K562 (cell line): Measurements from ENCODE around the gene OGFR. TPM values are rescaled to one million over a fixed set of nuclear protein-coding genes. Genes with fewer than 3 reads are reported as not detected.

Experiments
- ATAC-seq: fragments of 200-7000 bp; cut with Tn5 transposase; 3 replicates; pipeline ENCODE4 v1.9.1; 2020; ENCODE audit warnings: moderate library complexity
- BruUV-seq: library from RNA; stranded (reverse); fragments of 400-500 nt; replicated peaks from 2 replicates; lab custom pipeline; 2021; lab: Mats Ljungman, UMichigan
- CTCF ChIA-PET: fragments of 300-600 bp; formaldehyde crosslinking; extraction: SDS; loops from one replicate; lab custom pipeline; 2021; ENCODE audit warnings: low intra/inter-chr PET ratio; lab: Yijun Ruan, JAX
- POLR2A ChIA-PET: fragments of 300-600, 350-650 bp; sonication (Branson Sonifier 250); formaldehyde crosslinking; extraction: SDS; loops from one replicate; lab custom pipeline; 2021; ENCODE audit warnings: antibody characterized with exemption, inconsistent platforms; lab: Yijun Ruan, JAX
- DNase-seq, 4 experiments: peaks; one replicate each; pipeline versions ENCODE4 v3.0.0 to v3.0.0-alpha.2; 2011 to 2018; ENCODE audit warnings: low spot score in 3 of 4, mixed read lengths in 3 of 4; ENCODE audit errors: extremely low read depth in 1 of 4
- FAIRE-seq: peaks from 2 replicates; lab custom pipeline; 2011; peaks lifted over from hg19 to GRCh38; lab: Jason Lieb, UNC
- H2AFZ ChIP-seq: 2 replicates; pipeline ENCODE4 v1.6.0; 2011; ENCODE audit warnings: low read depth, low read length, control low read depth, inconsistent platforms
- H3K27ac ChIP-seq: fragments of 200-600 bp; 3 replicates; pipeline ENCODE4 v1.8.0; 2011; ENCODE audit warnings: low read depth, mild to moderate bottlenecking, control low read depth, inconsistent platforms, low read length, moderate library complexity, mixed read lengths; ENCODE audit errors: extremely low read depth
- H3K27me3 ChIP-seq, 2 experiments: fragments of 300-600 bp in 1 of 2; 2 replicates in 1 of 2; 3 replicates in 1 of 2; pipeline versions ENCODE4 v1.6.0 to v1.8.0; 2011; ENCODE audit warnings: inconsistent platforms in 2 of 2, low read length in 2 of 2, mild to moderate bottlenecking in 1 of 2, mixed read lengths in 1 of 2, moderate library complexity in 1 of 2; ENCODE audit not compliant: control insufficient read depth in 2 of 2, insufficient read depth in 2 of 2
- H3K36me3 ChIP-seq: fragments of 300-600 bp; 3 replicates; pipeline ENCODE4 v1.8.0; 2011; ENCODE audit warnings: mild to moderate bottlenecking, low read length, inconsistent platforms; ENCODE audit not compliant: control insufficient read depth, insufficient read depth
- H3K4me1 ChIP-seq, 2 experiments: fragments of 200-600 bp in 1 of 2; replicated peaks in 1 of 2; 2 replicates in 1 of 2; 3 replicates in 1 of 2; pipeline versions ENCODE4 v1.5.1 to v1.8.0; 2011; ENCODE audit warnings: inconsistent platforms in 2 of 2, low read length in 2 of 2, mild to moderate bottlenecking in 1 of 2, mixed read lengths in 1 of 2, moderate library complexity in 1 of 2; ENCODE audit not compliant: control insufficient read depth in 2 of 2, insufficient read depth in 2 of 2
- H3K4me2 ChIP-seq: 2 replicates; pipeline ENCODE4 v1.6.1; 2011; ENCODE audit warnings: low read length, control low read depth, inconsistent platforms, mixed read lengths; ENCODE audit not compliant: insufficient read depth
- H3K4me3 ChIP-seq: fragments of 200-600 bp; sonication (generic), shearing (Covaris generic); 2 replicates; pipeline ENCODE4 v1.5.1; 2016; ENCODE audit warnings: control low read depth, inconsistent platforms
- H3K79me2 ChIP-seq: fragments of 200-600 bp; 3 replicates; pipeline ENCODE4 v1.8.0; 2011; ENCODE audit warnings: low read length, inconsistent platforms; ENCODE audit not compliant: control insufficient read depth, insufficient read depth
- H3K9ac ChIP-seq, 2 experiments: 2 replicates each; pipeline versions ENCODE4 v1.6.0 to v1.6.1; 2011; ENCODE audit warnings: low read depth in 2 of 2, low read length in 2 of 2, control low read depth in 1 of 2, inconsistent platforms in 1 of 2, mild to moderate bottlenecking in 1 of 2, mixed read lengths in 1 of 2; ENCODE audit not compliant: insufficient read depth in 1 of 2
- H3K9me1 ChIP-seq: one replicate; pipeline ENCODE4 v1.6.0; 2011; ENCODE audit warnings: inconsistent platforms, mild to moderate bottlenecking, low read length, moderate library complexity; ENCODE audit not compliant: control insufficient read depth, insufficient read depth
- H3K9me3 ChIP-seq: replicated peaks from 2 replicates; pipeline ENCODE4 v1.5.1; 2011; ENCODE audit warnings: low read depth, low read length, inconsistent platforms; ENCODE audit not compliant: control insufficient read depth, insufficient read depth
- H4K20me1 ChIP-seq: replicated peaks from 2 replicates; pipeline ENCODE4 v1.6.1; 2011; ENCODE audit warnings: low read length, inconsistent platforms, mixed read lengths; ENCODE audit not compliant: control insufficient read depth, insufficient read depth
- CBX2 ChIP-seq: fragments of 200-600 bp; sonication (generic); IDR thresholded peaks from one replicate; pipeline ENCODE4 v1.6.1; 2012; ENCODE audit warnings: mild to moderate bottlenecking, low read length, inconsistent platforms; ENCODE audit not compliant: insufficient read depth, poor library complexity, severe bottlenecking
- CHD1 ChIP-seq: fragments of 200-600 bp; sonication (generic); IDR thresholded peaks from one replicate; pipeline ENCODE4 v1.6.1; 2012; ENCODE audit warnings: mild to moderate bottlenecking, moderate library complexity, low read length, inconsistent platforms
- HDAC1 ChIP-seq, 2 experiments: fragments of 450-650 bp; IDR thresholded peaks; 2 replicates each; pipeline ENCODE4 v1.6.1; 2016 to 2017; ENCODE audit warnings: inconsistent platforms in 1 of 2, mild to moderate bottlenecking in 1 of 2, moderate library complexity in 1 of 2
- HMG20A ChIP-seq: fragments of 450-650 bp; formaldehyde crosslinking; conservative IDR thresholded peaks from 2 replicates; pipeline ENCODE4 v1.4.0; 2020; ENCODE audit warnings: mild to moderate bottlenecking, mixed read lengths
- NFE2L1 ChIP-seq: fragments of 450-650 bp; IDR thresholded peaks from 2 replicates; pipeline ENCODE4 v1.6.1; 2016; ENCODE audit warnings: missing genetic modification characterization, low read depth, mild to moderate bottlenecking, missing compliant biosample characterization, moderate library complexity, borderline replicate concordance
- NR1H2 ChIP-seq: sonication (generic); formaldehyde crosslinking; IDR thresholded peaks from 2 replicates; pipeline ENCODE4 v1.4.0; 2020; ENCODE audit warnings: mild to moderate bottlenecking, missing genetic modification reagents
- NR2C1 ChIP-seq, 2 experiments: fragments of 450-650 bp; IDR thresholded peaks; 2 replicates each; pipeline ENCODE4 v1.6.1; 2017; ENCODE audit warnings: mild to moderate bottlenecking in 2 of 2, antibody characterized with exemption in 1 of 2, inconsistent platforms in 1 of 2, missing compliant biosample characterization in 1 of 2, missing genetic modification characterization in 1 of 2
- NR2C2 ChIP-seq, 2 experiments: fragments of 200-800 bp in 1 of 2; sonication (Bioruptor generic) in 1 of 2; sonication (generic) in 1 of 2; formaldehyde crosslinking in 1 of 2; IDR thresholded peaks; 2 replicates each; pipeline versions ENCODE4 v1.6.1 to v1.8.0; 2016 to 2022; ENCODE audit warnings: mild to moderate bottlenecking in 1 of 2, missing compliant biosample characterization in 1 of 2, missing genetic modification characterization in 1 of 2, missing genetic modification reagents in 1 of 2
- PYGO2 ChIP-seq: fragments of 450-650 bp; IDR thresholded peaks from 2 replicates; pipeline ENCODE4 v1.6.1; 2016; ENCODE audit warnings: mild to moderate bottlenecking, missing genetic modification characterization, moderate library complexity, missing compliant biosample characterization
- RBFOX2 ChIP-seq: fragments of 200-400 bp; formaldehyde crosslinking; IDR thresholded peaks from 2 replicates; pipeline ENCODE4 v1.6.1; 2017; ENCODE audit warnings: low read depth, mild to moderate bottlenecking, low read length, moderate library complexity
- SAFB2 ChIP-seq: fragments of 200-400 bp; formaldehyde crosslinking; IDR thresholded peaks from 2 replicates; pipeline ENCODE4 v1.6.1; 2018; ENCODE audit warnings: borderline replicate concordance, low read length, low read depth, moderate library complexity; ENCODE audit not compliant: severe bottlenecking
- SREBF1 ChIP-seq: fragments of 150-350 bp; IDR thresholded peaks from 2 replicates; pipeline ENCODE4 v1.6.1; 2014; ENCODE audit warnings: antibody characterized with exemption, low read depth, low read length, borderline replicate concordance
- ZKSCAN1 ChIP-seq: fragments of 150-350 bp; IDR thresholded peaks from 2 replicates; pipeline ENCODE4 v1.6.1; 2016; ENCODE audit warnings: low read depth, low read length
- ZNF224 ChIP-seq: sonication (generic); formaldehyde crosslinking; IDR thresholded peaks from 2 replicates; pipeline ENCODE4 v1.8.0; 2022; ENCODE audit warnings: mild to moderate bottlenecking, missing genetic modification reagents
- ZNF274 ChIP-seq: IDR thresholded peaks from 2 replicates; pipeline ENCODE4 v1.6.1; 2011; ENCODE audit warnings: low read depth, mild to moderate bottlenecking, low read length, moderate library complexity, borderline replicate concordance
- WGBS: fragments of 100-300 bp; shearing (Covaris generic); methylation state at CpG from one replicate; pipeline ENCODE4 v1.1.6; 2016; ENCODE audit warnings: low coverage, mixed read lengths; ENCODE audit not compliant: insufficient coverage; ENCODE audit errors: missing lambda C conversion rate; 5-methylcytosine and 5-hydroxymethylcytosine counted together
- in situ Hi-C: fragments of 300-500 bp; cut with MboI; formaldehyde crosslinking; loops from 4 replicates; pipeline ENCODE4 v1.15.0; 2018; ENCODE audit warnings: inconsistent platforms, mixed read lengths
- intact Hi-C: fragments of 100-400 bp; cut with micrococcal nuclease; formaldehyde crosslinking; loops from 2 replicates; pipeline ENCODE4 v1.14.2; 2022
- polyA plus RNA-seq, 8 experiments: library from polyadenylated mRNA; depleted of rRNA in 4 of 8; stranded (reverse) in 5 of 8; unstranded in 3 of 8; fragments of >200 nt; fragmentation: Nextera tagmentation in 2 of 8; fragmentation: Illumina TruSeq in 1 of 8; extraction: Ambion mirVana in 2 of 8; extraction: Trizol in 1 of 8; gene quantifications; 2 replicates each; pipeline versions ENCODE4 v1.2.1 to v1.2.3, GENCODE V29; 2011 to 2014; ENCODE audit warnings: inconsistent platforms in 1 of 8, missing spikeins in 1 of 8
- total RNA-seq, 7 experiments: library from RNA; depleted of rRNA in 6 of 7; stranded (reverse); fragments of >200 nt in 6 of 7; fragmentation: Illumina TruSeq in 2 of 7; extraction: Trizol in 2 of 7; gene quantifications; 2 replicates each; pipeline versions ENCODE4 v1.2.1 to v1.2.3, GENCODE V29; 2011 to 2021; ENCODE audit warnings: low replicate concordance in 1 of 7

OGFR gene
- total and polyA plus RNA-seq, 9 of the 15 experiments (the other 6 are each of a cell fraction or from before 2014, with no cell fraction given): 0.39 to 56.3 (median 17.5) TPM

DNA sequence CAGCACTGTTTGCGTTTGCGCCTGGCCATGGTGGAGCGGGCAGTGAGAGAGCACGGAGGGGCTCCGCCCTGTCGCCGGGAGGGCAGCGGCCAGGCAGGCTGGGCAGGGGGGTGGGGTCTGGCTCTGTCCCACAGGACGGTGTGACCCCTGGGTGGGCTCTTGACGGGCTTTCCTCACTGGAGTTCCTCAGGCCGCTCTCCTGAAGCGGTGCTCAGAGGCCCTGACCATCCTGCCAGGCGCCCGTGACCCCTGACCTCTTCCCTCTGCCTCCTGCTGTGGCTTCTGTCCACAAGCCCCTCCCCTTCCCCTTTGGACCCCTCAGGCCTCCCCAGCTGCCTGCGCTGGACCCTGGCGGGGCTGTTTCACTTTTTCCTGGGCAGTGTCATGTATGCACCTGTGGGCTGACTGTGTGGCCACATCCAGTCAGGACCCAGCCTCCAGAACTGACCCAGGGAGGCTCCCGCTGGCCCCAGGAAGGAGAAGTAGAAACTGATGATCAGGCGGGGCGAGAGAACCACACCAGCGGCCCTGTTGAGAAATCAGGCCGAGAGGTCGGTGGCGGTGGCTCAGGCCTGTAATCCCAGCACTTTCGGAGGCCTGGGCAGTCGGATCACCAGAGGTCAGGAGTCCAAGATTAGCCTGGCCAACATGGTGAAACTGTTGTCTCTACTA is 1.2 kb downstream of the OGFR start:
- no TSS peak for BruUV-seq
- DNase-seq (peak in 2 of 4 experiments; percentile 37 to 50), ATAC-seq (peak; percentile 14), FAIRE-seq (peak; percentile 57)
- 35% methylated on average over 25 of the region's 25 CpGs for WGBS
- POLR2A ChIA-PET: no interaction called here
- Histone ChIP-seq H2AFZ (no peak overlapping the region), H3K36me3 (peaks cover 47% of the 10 kb centered on the region; the same call in 2 of the 3 replicates), H3K9ac (peak overlapping the region; percentile 81 to 98; a peak in 3 of 4 replicates), H3K9me1 (no peaks in the 10 kb centered on the region), H3K27ac (peak overlapping the region; percentile 84; the same call in 2 of the 3 replicates), H4K20me1 (peaks cover 4% of the 10 kb centered on the region), H3K4me1 (peaks cover 11 to 59% of the 10 kb centered on the region in 2 experiments), H3K4me2 (peak overlapping the region; percentile 71), H3K79me2 (peaks cover 25% of the 10 kb centered on the region), H3K27me3 (no peaks in the 10 kb centered on the region), H3K9me3 (no peaks in the 10 kb centered on the region), H3K4me3 (peak overlapping the region; percentile 93)
- intact Hi-C loops: loop anchor here (5.0 kb wide), 2 partner anchors 139 to 184 kb away; no protein-coding TSS in a partner anchor
- CTCF ChIA-PET: interaction anchor here (0.7 to 0.9 kb wide), 2 partner anchors 10 to 305 kb away, joined by 4 read pairs; no protein-coding TSS in a partner anchor
- in situ Hi-C loops: loop anchor here (10.0 kb wide), 1 partner anchor 311 kb away; no protein-coding TSS in a partner anchor
- no peak for TF ChIP-seq PYGO2 (tag)
- TF ChIP-seq ZKSCAN1: peak; percentile 82
- TF ChIP-seq NFE2L1 (tag): no peak
- no peak for TF ChIP-seq ZNF274
- TF ChIP-seq HMG20A (CRISPR knock-in tag): no peak
- TF ChIP-seq NR1H2 (CRISPR knock-in tag): no peak
- TF ChIP-seq SREBF1: no peak
- TF ChIP-seq HDAC1 (IDR thresholded peaks at IDR 0.05): 0 out of 4 replicates have a peak, but pooled peaks of 1 of the 2 experiments have one; percentile 30
- peak; percentile 17 for TF ChIP-seq CHD1
- TF ChIP-seq NR2C1 (IDR thresholded peaks at IDR 0.05): peak; percentile 86
- TF ChIP-seq NR2C1 (tag; IDR thresholded peaks at IDR 0.05): peak; percentile 89
- no peak for TF ChIP-seq SAFB2
- TF ChIP-seq NR2C2 (CRISPR knock-in tag; IDR thresholded peaks at IDR 0.05): peak; percentile 85
- peak; percentile 87 for TF ChIP-seq NR2C2 (tag; IDR thresholded peaks at IDR 0.05)
- TF ChIP-seq ZNF224: 0 out of 2 replicates have a peak, but pooled peaks have one; percentile 38
- TF ChIP-seq CBX2: no peak
- TF ChIP-seq RBFOX2: 0 out of 2 replicates have a peak, but pooled peaks have one; percentile 42
